ENCODE results near the gene DEAF1. TPM values are rescaled to one million over a fixed set of nuclear protein-coding genes. Genes with fewer than 3 reads are reported as not detected.
A peak's percentile ranks its signal among the peaks of the same experiment; 100 is the strongest.
"Not testable (repeated sequence)": the region's sequence is repeated elsewhere in the genome, so short reads cannot be mapped to it uniquely, and the experiment has no call there.

The DEAF1 gene
- polyA plus RNA-seq, 12 donors = 20.7 to 41.0 (median 24.3) TPM; not detected in 1

- DNase-seq = no peak
Observed at GRCh38 chr11:702462-703461, 7.7 kb upstream of the DEAF1 start.

GRCh38 chr11:701741-702461, 6.9 kb upstream of the DEAF1 start:
- no peak for DNase-seq

DNA sequence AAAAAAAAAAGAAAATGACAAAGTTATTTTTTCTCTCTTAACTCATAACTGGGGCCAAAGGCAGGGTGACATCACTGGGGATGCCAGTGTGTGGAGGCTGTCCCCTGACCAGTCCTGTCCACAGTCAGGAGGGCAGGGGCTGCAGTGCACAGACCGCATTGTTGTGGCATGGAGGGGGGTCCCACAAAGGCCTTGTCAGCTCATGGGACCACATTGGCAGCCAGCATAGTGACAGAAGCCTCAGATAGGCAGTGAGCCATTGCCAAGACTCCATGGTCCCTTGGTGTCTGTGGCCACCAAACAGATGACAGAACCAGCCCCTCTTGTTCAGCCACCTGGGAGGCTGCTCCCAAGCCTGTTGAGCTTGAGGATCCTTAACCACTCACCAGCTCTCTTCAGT, 4.7 kb upstream of the DEAF1 start:
- no peak for DNase-seq

GRCh38 chr11:699116-699508, 4.1 kb upstream of the DEAF1 start:
- no peak for DNase-seq

DNA sequence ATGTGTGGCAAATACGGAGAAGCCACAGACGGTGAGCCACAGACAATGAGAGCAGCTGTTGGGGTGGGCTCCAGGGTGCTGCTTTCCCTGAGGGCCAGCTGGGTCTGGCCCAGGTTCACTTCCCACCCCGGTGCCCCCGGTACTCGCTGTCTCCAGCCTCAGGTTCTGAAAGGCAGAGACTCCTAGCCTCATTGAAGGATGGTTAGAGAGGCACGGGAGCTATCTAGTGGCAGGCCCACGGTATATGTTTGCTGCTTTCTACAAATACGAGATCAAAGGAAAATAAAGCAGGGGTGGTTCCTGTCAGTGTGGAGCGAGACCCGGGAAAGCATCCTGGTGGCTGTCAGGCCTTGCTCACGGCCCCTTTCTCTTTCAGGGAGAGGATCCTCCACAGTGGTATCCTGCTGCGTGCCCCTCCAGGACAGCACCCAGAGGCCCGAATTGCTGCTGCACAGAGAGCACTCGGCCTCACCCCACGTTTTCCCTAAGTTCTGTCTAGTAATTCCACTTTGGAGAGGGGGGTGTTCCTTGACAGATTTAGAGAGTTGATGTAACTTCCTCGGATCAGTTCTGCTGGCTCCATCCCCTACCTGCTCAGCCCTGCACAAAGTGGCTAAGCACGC, 3.6 kb upstream of the DEAF1 start:
- no peak for DNase-seq

DNA sequence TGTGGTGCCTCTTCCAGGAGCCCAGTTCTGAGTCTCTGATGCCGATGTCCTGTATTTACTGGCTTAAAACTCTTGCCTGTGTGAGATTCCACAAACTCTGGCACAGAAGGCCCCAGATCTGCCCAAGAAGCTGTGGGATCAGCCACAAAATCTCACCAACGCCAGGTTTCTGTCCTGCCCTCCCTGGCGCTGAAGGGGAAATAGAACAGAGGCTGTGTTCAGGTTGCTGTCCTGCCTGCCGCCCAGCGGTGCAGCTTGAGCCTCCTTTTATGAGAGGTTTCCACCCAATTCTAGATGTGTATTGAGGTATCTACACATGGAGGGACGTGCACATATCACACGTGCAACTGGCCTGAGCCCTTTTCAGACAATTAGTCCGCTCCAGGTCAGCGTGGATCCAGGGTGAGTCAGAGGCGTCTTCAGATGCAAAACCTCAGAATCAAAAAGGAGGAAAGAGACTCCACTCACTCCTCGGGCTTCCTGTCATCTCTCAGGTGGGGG, 2.8 kb upstream of the DEAF1 start:
- no peak for DNase-seq

DNA sequence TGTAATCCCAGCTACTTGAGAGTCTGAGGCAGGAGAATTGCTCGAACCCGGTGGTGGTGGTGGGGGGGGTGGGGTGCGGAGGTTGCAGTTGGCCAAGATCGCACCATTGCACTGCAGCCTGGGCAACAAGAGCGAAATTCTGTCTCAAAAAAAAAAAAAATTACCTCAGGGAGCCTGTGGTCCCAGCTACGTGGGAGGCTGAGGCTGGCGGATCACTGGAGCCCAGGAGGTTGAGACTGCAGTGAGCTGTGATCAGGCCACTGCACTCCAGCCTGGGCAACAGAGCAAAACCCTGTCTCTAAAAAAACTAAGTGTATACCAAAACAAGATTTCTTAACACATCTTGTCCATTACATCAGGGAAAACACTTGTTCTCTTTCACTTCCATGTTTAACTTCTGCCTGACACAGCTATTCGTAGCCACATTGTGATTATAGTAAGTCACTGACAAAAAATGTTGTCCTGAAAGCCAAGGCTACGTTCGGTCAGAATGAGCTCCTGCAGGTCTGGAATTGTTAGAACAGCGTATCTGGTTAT, 2.0 kb upstream of the DEAF1 start:
- no peak for DNase-seq

DNA sequence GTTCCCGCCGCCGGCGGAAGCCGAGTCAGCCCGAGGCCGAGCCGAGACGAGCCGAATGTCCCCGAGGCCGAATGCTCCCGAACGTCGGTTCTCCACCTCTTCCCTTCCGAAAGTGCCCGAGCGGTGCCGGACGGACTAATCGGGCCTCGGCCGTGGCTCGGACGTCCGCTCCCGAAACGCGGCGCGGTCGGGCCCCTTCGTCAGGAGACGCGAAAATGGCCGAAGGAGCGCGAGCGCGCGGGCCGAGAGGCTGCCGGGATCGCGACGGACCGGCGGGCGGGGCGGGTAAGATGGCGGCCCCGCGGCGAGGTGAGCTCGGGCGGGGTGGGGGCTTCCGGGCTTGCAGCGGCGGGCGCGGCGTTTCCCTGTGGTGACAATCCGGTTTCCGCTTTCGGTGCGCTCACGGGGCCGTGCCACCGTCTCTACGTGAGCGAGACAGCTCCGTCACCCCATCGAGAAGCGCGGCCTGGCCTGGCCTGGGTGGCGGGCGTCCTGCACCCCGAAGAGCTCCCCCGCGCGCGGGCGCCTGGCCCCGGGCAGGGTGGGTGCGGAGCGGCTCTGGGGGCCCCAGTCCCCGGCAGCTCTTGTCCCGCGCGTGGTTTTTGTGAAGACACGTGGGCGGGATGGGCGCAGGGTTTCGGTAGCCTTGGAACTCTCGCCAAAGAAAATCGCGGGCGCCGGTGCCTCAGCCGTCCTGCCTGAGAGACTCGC, 671 bp upstream of the DEAF1 start, which contains the start of gene TMEM80:
Gene TMEM80 (plus strand): TSS at position 279 of the 711 bp plus-strand sequence. CDS start 12 bp downstream, at position 291.
- DNase-seq = peak; percentile 98

- DNase-seq = peak; percentile 97
Observed at GRCh38 chr11:695288-695537, 191 bp upstream of the DEAF1 start.

- DNase-seq = no peak
Observed at GRCh38 chr11:693887-694562, 997 bp downstream of the DEAF1 start.

- DNase-seq = no peak
Observed at GRCh38 chr11:693415-693831, 1.6 kb downstream of the DEAF1 start.

GRCh38 chr11:692824-693414, 2.1 kb downstream of the DEAF1 start:
- no peak for DNase-seq

- no peak for DNase-seq
Observed at GRCh38 chr11:691710-692590, 3.1 kb downstream of the DEAF1 start.

DNA sequence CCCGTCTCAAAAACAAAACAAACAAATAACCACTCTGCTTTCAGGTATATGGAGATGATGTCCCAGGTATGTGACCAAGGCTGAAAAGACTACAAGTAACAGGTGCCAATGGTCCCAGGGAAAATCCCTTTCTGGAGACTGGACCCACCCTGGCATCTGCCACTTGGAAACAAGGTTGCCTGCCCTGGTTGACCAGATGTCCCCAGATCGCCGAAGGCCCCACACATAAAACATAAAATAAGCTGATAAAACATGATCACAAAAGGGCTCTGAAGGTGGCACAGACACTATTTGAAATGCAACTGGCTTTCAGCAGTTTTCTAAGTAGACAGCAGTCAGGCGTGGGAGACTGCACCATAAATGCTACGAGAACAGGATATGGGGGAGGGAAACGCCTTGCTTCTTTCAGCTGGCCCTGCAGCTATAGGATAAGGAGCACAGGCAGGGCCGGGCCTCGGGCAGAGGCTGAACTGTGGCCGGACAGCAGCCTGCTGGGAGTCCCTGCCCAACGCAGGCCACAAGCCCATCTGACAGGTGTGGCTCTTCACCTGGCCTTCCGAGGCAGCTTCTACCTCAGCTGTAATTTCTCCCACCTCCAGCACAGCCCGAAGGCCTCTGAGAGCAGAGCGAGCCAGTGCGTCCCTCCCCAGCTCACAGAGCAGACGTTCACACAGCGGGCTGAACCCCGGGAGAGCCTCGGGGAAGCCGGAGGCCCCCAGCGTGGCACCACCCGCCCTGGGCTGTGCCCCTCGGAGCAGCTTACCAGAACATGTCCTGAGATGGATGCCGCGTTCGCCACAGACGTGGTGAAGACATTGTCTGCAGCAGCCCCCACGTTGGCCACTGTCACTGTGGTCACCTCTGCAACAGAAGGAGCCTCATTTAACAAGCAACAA, 4.0 kb downstream of the DEAF1 start:
- DNase-seq = no peak

- DNase-seq = not testable (repeated sequence)
Observed at GRCh38 chr11:690244-690643, 4.8 kb downstream of the DEAF1 start.

GRCh38 chr11:689625-690024, 5.4 kb downstream of the DEAF1 start:
- DNase-seq = no peak

DNA sequence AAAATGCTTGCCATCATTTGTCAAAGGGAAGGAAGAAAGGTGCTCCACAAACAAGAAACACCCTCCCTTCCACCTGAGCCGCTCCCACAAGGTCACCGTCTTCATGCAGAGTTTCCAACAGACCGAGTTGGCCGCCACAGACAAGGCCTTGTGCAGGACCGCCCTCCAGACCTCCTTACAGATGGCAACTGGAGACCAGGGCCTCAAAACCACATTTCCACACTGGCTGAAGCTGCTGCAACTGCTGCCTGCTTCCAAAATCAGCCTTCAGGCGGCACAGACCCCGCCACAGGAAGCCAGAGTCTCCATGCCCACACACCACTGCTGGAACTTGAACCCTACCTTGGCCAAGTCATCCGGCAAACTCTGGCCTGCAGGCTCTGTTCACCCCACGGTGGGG, 6.3 kb downstream of the DEAF1 start:
- DNase-seq = no peak

GRCh38 chr11:687751-688150, 7.3 kb downstream of the DEAF1 start:
- no peak for DNase-seq
